Measurements from ENCODE around the gene CLEC17A.
"Not testable (repeated sequence)": the region's sequence is repeated elsewhere in the genome, so short reads cannot be mapped to it uniquely, and the experiment has no call there.

Gene CLEC17A

GRCh38 chr19:14559916-14560775, 22.7 kb upstream of the CLEC17A start:
- DNase-seq (ENCODE audit: low read depth), result no peak

DNA sequence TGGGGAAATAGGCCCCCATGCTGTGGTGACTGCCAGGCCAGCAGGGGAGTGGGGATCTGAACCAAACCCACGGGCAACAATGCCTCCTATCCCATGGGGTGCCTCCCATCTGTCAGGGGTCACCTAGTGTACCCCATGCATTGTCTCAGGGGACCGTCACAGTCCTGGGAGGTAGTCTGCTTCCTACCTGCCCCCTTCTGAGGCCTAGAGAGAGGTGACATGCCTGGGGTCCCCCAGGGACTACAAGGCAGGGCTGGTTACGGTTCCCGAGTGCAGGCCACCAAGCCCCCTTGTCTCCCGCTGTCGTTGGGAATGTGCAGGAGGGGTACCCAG, 22.1 kb upstream of the CLEC17A start:
- DNase-seq (ENCODE audit: low read depth), result no peak

GRCh38 chr19:14561249-14561648, 21.6 kb upstream of the CLEC17A start:
- no peak for DNase-seq (ENCODE audit: low read depth)

DNA sequence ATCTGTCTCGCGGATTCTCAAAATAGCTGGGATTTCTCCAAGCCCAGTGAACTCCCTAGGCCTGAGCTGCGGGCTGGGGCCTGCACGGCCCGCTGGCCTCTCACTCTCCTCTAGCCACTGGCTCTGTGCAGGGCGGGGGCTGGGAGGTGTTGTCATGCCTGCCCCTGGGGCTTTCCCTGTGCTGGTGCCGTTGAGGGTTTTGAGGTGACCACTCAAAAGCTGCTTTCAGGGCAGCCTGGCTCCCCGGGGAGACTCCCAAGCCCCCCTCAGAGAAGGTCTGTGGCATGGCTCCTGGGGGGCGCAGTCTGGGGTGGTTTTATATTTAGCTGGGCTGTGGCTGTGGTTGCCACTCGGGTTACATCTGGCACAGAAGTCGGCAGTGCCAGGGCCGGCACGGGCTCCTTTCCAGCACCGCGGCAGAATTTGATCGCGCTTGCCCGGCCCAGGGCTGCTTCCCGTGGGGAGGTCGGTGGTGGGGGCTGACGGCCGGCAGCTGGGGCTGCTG, 21.0 kb upstream of the CLEC17A start:
- peak; percentile 83 for DNase-seq (ENCODE audit: low read depth)

DNA sequence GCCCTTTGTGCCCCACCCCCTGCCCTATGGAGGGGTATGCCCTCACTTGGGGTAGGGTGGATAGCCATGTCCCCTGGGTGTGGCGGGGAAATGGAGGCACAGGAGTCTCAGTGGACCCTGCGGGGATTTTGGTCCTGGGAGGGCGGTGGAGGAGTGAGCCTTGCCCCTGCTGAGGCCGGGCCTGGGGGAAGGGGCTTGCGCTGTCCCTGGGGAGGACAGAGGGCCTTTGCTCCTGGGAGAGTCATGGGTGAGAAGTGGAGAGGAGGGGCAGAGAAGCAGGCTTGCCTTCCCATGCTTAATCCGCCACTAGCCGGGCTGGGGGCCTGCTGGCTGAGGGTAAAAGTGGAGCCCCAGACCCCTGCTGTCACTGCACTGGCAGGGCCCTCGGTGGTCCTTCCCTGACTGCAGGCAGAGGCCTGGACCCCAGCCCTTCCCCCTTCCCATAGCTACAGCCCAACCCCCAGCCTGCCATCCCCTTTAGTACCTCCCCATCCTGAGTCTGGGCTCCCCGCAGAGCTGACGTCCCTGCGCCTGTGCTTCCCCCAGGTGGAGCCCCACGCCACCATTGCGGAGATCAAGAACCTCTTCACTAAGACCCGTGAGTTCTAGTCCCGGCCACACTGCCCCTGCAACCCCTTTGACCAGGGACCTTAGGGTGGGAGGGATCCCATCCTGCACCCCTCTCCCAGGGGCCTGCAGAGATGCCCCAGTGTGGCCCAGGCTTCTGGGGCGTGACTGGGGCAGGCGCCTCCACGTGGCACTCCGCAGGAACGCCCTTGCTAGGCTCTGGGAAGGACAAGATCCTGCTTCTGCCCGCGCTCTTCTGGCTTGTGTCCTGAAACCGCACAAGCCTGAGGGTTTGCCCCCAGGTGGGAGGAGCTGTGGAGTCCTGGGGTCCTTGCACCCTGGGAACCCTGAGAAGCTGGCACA, 20.0 kb upstream of the CLEC17A start:
- no peak for DNase-seq (ENCODE audit: low read depth)

GRCh38 chr19:14563590-14563926, 19.3 kb upstream of the CLEC17A start:
- no peak for DNase-seq (ENCODE audit: low read depth)

DNA sequence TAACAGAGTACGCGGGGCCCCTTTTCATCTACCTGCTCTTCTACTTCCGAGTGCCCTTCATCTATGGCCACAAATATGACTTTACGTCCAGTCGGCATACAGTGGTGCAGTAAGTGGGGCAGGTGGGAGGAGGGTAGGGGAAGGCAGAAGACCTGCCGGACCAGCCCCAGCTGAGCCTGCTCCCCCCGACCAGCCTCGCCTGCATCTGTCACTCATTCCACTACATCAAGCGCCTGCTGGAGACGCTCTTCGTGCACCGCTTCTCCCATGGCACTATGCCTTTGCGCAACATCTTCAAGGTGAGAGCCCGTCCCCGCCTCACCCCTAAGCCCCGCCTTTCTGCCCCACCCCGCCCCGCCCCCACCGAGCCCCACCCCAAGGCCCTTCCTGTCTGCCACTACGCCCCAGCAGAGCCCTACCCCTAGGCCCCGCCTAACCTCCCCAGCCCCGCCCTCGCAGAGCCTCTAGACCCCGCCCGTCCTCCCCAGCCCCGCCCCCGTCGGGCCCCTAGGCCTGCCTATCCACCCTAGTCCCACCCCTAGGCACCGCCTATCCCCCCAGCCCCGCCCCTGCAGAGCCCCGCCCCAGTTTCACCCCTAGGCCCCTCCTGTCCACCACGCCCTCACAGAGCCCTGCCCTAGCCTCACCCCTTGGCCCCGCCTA, 18.8 kb upstream of the CLEC17A start:
- DNase-seq (ENCODE audit: low read depth), result peak; percentile 52

- DNase-seq (ENCODE audit: low read depth), result not testable (repeated sequence)
Measured at GRCh38 chr19:14564652-14565297, 18.1 kb upstream of the CLEC17A start.

GRCh38 chr19:14565298-14565679, 17.6 kb upstream of the CLEC17A start:
- DNase-seq (ENCODE audit: low read depth), result no peak

GRCh38 chr19:14565765-14566711, 16.8 kb upstream of the CLEC17A start:
- DNase-seq (ENCODE audit: low read depth), result no peak

- DNase-seq (ENCODE audit: low read depth), result no peak
Measured at GRCh38 chr19:14566712-14567077, 16.2 kb upstream of the CLEC17A start.

DNA sequence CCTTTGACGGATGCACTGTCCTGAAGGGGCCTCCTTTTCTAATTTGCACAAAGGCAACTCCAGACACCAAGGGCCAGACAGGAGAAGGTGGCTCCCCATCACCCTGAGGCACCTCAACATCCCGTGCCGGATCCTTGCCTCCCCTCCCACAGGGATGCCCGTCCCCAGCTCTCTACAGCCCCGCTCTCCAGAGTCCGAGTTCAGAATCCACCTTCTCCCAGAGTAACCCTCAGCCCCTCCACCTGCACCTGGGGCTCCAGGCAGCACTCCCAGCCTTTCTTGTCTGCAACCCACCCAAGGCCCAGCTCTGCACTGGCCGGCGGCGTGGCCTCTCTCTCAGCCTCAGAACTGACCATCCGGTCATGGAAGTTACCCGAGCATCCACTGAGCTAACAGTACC, 15.8 kb upstream of the CLEC17A start:
- no peak for DNase-seq (ENCODE audit: low read depth)

- DNase-seq (ENCODE audit: low read depth), result no peak
Measured at GRCh38 chr19:14570864-14571527, 11.9 kb upstream of the CLEC17A start.

DNA sequence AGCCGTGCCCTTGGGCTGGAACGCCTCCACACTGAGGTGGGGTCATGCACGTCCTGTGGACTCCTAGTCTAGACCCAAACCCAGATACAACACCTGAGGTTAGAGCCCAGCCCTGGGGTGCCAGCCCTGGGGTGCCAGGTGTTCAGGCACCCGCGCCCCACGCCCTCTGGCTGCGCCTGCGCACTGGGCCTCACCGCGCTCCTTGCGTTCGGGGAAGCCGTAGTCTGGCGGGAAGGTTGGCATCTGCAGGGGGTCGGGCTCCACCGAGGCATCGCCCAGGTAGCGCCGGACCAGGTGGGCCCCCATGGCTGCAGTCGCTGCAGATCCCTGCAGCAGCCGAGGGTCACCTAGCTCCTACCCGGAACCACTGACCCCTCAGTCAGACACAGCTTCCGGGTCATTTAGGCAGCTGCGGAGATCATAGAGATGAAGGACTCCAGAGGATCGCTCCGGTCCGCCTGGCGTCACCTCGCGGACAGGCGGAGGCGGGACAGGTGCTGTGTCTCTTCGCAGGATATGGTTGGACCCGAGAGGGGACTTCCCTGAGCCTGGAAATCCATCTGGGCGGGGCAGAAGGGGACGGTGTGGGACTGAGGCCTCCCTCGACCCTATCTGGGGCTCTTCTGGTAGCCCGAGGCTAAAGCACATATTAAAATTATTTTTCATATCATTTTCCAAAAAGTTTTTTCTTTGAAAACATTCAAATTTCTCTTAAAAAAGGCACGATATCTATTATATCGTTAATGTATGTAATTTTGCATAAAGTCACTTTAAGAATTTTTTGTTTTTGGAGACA, 11.0 kb upstream of the CLEC17A start, which contains the start of gene NDUFB7:
Gene NDUFB7 (minus strand): TSS at position 372 of the 796 bp plus-strand sequence. CDS start 66 bp downstream, at position 306.
- peak; percentile 94 for DNase-seq (ENCODE audit: low read depth)

- no peak for DNase-seq (ENCODE audit: low read depth)
Measured at GRCh38 chr19:14575428-14575980, 7.4 kb upstream of the CLEC17A start.

DNA sequence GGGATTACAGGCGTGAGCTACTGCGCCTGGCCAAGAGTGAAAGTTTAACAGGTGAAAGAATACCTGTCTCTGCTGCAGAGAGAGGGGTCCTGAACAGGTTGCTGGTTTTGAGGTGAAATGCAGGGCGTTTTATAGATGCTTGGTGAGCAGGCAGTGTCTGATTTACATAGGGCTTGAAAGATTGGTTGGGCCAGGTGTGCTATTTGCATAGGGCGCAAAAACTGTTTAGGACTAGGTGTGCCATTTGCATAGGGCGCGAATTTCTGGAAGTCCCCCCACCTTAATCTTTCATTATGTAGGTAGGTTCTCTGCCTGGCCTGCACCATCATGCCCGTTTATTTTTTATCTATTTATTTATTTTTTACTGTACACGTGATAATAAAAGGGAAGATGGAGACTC, 6.5 kb upstream of the CLEC17A start:
- no peak for DNase-seq (ENCODE audit: low read depth)

DNA sequence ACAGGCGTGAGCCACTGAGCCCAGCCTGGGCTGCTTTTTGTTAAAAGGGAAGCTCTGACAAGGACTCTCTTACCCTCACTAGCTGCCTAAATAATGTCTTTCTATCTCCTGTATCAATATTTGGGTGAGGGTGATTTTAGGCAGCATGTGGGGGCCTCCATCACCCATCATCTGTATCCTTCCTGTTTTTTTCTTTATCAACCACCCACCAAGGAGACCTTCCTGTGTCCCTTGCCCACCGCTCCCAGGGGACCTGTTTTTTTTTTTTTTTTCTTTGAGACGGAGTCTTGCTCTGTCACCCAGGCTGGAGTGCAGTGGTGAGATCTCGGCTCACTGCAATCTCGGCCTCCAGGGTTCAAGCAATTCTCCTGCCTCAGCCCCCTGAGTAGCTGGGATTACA, 5.6 kb upstream of the CLEC17A start:
- no peak for DNase-seq (ENCODE audit: low read depth)

- DNase-seq (ENCODE audit: low read depth), result no peak
Measured at GRCh38 chr19:14577885-14578427, 4.9 kb upstream of the CLEC17A start.

All from fibroblast of gingiva (primary cell).